A549 (cell line): ENCODE results near the gene LRAT.

Experiments
- BHLHE40 ChIP-seq: IDR thresholded peaks from 2 replicates; pipeline ENCODE4 v1.6.1; 2012; ENCODE audit warnings: low read depth, low read length, inconsistent platforms
- CBX2 ChIP-seq: fragments of 200-600 bp; sonication (generic); IDR thresholded peaks from 2 replicates; pipeline ENCODE4 v1.6.1; 2016; ENCODE audit warnings: low read depth, mild to moderate bottlenecking, borderline replicate concordance
- CHD2 ChIP-seq: fragments of 150-350 bp; IDR thresholded peaks from 2 replicates; pipeline ENCODE4 v1.6.1; 2014; ENCODE audit warnings: low read length; ENCODE audit not compliant: partially characterized antibody
- GATA3 ChIP-seq: IDR thresholded peaks from 2 replicates; pipeline ENCODE4 v1.6.1; 2012; ENCODE audit warnings: borderline replicate concordance
- PHF8 ChIP-seq: fragments of 200-600 bp; sonication (generic); IDR thresholded peaks from 2 replicates; pipeline ENCODE4 v1.6.1; 2016; ENCODE audit warnings: low read depth, mild to moderate bottlenecking, antibody characterized with exemption, moderate library complexity, borderline replicate concordance
- POLR2A ChIP-seq: IDR thresholded peaks from 2 replicates; pipeline ENCODE4 v1.6.1; 2012; ENCODE audit warnings: mild to moderate bottlenecking, low read length
- POLR2AphosphoS2 ChIP-seq: conservative IDR thresholded peaks from 2 replicates; pipeline ENCODE4 v1.6.1; 2012; ENCODE audit warnings: low read length, improper control_type of control experiment, inconsistent platforms
- TP53 ChIP-seq: fragments of 250-450 bp; sonication (Bioruptor Pico); IDR thresholded peaks from 2 replicates; pipeline ENCODE4 v1.5.0; 2021; ENCODE audit warnings: mild to moderate bottlenecking, moderate library complexity
- TF ChIP-seq, protein P1 (sequence below): fragments of >200 bp; sonication (Bioruptor Twin); formaldehyde crosslinking; IDR thresholded peaks from 3 replicates; pipeline ENCODE4 v1.5.1; 2016
- TF ChIP-seq, protein P2 (sequence below): IDR thresholded peaks from 2 replicates; pipeline ENCODE4 v1.6.1; 2012; ENCODE audit warnings: low read depth, borderline replicate concordance
- TF ChIP-seq, protein P3 (sequence below): IDR thresholded peaks from 2 replicates; pipeline ENCODE4 v1.6.1; 2012

DNA sequence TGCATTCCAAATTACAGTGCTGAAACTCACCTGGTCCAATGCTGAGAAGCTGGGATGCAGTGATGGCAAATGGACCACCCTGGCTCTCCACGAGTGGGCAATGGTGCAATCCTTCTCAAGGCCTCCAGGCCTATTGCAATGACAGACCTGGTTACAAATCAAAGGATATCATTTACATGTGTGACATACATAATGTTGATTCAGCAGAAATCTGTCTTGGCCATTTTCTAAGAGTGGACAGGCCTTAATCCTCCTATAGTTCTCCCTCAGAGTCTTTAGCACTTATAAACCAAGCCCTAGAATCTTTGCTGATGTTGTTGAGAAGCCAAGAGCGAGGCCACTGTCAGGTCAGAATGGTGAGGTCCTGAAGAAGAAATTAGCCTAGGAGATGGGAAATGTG lies 17.1 kb downstream of the LRAT start:
- TF ChIP-seq, protein P1, sequence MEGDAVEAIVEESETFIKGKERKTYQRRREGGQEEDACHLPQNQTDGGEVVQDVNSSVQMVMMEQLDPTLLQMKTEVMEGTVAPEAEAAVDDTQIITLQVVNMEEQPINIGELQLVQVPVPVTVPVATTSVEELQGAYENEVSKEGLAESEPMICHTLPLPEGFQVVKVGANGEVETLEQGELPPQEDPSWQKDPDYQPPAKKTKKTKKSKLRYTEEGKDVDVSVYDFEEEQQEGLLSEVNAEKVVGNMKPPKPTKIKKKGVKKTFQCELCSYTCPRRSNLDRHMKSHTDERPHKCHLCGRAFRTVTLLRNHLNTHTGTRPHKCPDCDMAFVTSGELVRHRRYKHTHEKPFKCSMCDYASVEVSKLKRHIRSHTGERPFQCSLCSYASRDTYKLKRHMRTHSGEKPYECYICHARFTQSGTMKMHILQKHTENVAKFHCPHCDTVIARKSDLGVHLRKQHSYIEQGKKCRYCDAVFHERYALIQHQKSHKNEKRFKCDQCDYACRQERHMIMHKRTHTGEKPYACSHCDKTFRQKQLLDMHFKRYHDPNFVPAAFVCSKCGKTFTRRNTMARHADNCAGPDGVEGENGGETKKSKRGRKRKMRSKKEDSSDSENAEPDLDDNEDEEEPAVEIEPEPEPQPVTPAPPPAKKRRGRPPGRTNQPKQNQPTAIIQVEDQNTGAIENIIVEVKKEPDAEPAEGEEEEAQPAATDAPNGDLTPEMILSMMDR = no peak
- TF ChIP-seq PHF8 (no peak), CHD2 (no peak), POLR2A (no peak), BHLHE40 (no peak), CBX2 (no peak), POLR2AphosphoS2 (no peak), TP53 (no peak), GATA3 (no peak)
- TF ChIP-seq, protein P2, sequence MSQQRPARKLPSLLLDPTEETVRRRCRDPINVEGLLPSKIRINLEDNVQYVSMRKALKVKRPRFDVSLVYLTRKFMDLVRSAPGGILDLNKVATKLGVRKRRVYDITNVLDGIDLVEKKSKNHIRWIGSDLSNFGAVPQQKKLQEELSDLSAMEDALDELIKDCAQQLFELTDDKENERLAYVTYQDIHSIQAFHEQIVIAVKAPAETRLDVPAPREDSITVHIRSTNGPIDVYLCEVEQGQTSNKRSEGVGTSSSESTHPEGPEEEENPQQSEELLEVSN = no peak
- TF ChIP-seq, protein P3, sequence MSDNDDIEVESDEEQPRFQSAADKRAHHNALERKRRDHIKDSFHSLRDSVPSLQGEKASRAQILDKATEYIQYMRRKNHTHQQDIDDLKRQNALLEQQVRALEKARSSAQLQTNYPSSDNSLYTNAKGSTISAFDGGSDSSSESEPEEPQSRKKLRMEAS = no peak
